GM12875 (cell line): ENCODE measurements around the gene UGT1A1.

Experiments used
- H3K4me3 ChIP-seq: one replicate; pipeline ENCODE4 v1.5.1; 2011; ENCODE audit warnings: low read depth, low read length, control low read depth
- CTCF ChIP-seq: IDR thresholded peaks from 2 replicates; pipeline ENCODE4 v1.5.1; 2011; ENCODE audit warnings: low read depth, mild to moderate bottlenecking, control low read depth, inconsistent platforms, low read length, moderate library complexity, borderline replicate concordance; ENCODE audit not compliant: insufficient read depth

Gene UGT1A1

GRCh38 chr2:233761040-233761769 lies 1.1 kb downstream of the UGT1A1 start:
- H3K4me3 ChIP-seq: no peak overlapping the region
- TF ChIP-seq CTCF: no peak

GRCh38 chr2:233764264-233764663 lies 4.2 kb downstream of the UGT1A1 start:
- no peak for TF ChIP-seq CTCF
- no peak overlapping the region for H3K4me3 ChIP-seq

- no peak for TF ChIP-seq CTCF
- no peak overlapping the region for H3K4me3 ChIP-seq
Measured at GRCh38 chr2:233764761-233765160, 4.7 kb downstream of the UGT1A1 start.

- H3K4me3 ChIP-seq: no peak overlapping the region
- TF ChIP-seq CTCF: no peak
Measured at GRCh38 chr2:233766416-233766815, 6.3 kb downstream of the UGT1A1 start.

GRCh38 chr2:233768076-233768475 lies 8.0 kb downstream of the UGT1A1 start:
- no peak overlapping the region for H3K4me3 ChIP-seq
- TF ChIP-seq CTCF: no peak

- no peak overlapping the region for H3K4me3 ChIP-seq
- no peak for TF ChIP-seq CTCF
Measured at GRCh38 chr2:233769260-233769659, 9.2 kb downstream of the UGT1A1 start.

- no peak for TF ChIP-seq CTCF
- no peak overlapping the region for H3K4me3 ChIP-seq
Measured at GRCh38 chr2:233772153-233772552, 12.1 kb downstream of the UGT1A1 start.
